HG03520 (cell line): Measurements from ENCODE around the gene SPAG9.

ENCODE experiments used
- ATAC-seq: cut with Tn5 transposase; IDR thresholded peaks from one replicate; pipeline ENCODE4 v1.9.1; 2021; ENCODE audit warnings: mild to moderate bottlenecking, moderate library complexity; ENCODE audit not compliant: unreplicated experiment

SPAG9 gene

GRCh38 chr17:50955667-50956120 lies 165.0 kb downstream of the SPAG9 start:
- no peak for ATAC-seq

- ATAC-seq, result no peak
Observed at GRCh38 chr17:50955160-50955559, 165.5 kb downstream of the SPAG9 start.

GRCh38 chr17:50954641-50955121 lies 166.0 kb downstream of the SPAG9 start:
- no peak for ATAC-seq

DNA sequence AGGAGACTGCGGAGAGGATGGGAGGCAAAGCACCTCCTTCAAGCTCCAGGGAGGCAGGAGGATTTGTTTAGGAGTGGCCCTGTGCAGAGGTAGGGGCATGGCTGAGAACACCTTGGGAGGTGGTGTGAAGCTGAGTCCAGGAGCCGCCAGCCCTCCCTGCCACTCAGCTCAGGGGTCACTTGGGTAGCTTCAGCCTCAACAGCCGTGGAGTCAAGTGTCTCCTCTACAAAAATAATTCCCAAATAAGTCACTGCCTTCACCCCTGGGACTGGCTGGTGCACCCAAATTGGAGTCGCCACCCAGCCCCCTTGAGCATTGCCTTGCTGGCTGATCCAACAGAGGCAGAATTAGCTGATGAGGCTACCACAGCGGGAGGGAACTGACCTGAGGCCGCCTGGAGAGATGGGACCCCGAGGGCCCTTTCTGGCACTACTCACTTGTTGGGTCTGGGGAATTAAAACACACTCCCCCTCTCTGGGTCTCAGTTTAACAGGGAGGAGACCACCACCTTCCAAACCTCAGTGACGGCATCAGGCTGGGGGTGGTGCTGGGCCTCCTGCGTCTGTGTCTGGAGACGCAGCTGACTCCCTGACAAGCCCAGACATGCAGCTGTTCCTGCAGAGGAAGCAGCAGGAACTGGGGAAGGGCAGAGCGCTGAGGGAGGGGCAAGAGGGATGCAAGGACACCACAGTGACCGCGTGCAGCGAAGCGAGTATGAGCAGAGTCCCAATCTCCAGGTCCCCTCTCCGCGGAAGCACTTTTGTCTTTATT lies 166.7 kb downstream of the SPAG9 start:
- ATAC-seq, result no peak

DNA sequence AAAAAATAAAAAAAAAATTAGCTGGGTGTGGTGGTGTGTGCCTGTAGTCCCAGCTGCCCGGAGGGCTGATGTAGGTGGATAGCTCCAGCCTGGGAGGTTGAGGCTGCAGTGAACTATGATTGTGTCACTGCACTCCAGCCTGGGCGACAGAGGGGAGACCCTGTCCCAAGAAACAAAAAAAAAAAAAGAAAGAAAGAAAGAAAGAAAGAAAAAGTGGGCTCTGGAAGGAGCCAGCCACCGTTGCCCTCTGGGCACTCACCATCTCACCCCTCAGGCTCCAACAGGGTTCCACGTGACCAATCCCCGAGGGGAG lies 167.2 kb downstream of the SPAG9 start:
- ATAC-seq, result no peak

- no peak for ATAC-seq
Observed at GRCh38 chr17:50952889-50953288, 167.8 kb downstream of the SPAG9 start.

- ATAC-seq, result no peak
Observed at GRCh38 chr17:50952013-50952412, 168.7 kb downstream of the SPAG9 start.

DNA sequence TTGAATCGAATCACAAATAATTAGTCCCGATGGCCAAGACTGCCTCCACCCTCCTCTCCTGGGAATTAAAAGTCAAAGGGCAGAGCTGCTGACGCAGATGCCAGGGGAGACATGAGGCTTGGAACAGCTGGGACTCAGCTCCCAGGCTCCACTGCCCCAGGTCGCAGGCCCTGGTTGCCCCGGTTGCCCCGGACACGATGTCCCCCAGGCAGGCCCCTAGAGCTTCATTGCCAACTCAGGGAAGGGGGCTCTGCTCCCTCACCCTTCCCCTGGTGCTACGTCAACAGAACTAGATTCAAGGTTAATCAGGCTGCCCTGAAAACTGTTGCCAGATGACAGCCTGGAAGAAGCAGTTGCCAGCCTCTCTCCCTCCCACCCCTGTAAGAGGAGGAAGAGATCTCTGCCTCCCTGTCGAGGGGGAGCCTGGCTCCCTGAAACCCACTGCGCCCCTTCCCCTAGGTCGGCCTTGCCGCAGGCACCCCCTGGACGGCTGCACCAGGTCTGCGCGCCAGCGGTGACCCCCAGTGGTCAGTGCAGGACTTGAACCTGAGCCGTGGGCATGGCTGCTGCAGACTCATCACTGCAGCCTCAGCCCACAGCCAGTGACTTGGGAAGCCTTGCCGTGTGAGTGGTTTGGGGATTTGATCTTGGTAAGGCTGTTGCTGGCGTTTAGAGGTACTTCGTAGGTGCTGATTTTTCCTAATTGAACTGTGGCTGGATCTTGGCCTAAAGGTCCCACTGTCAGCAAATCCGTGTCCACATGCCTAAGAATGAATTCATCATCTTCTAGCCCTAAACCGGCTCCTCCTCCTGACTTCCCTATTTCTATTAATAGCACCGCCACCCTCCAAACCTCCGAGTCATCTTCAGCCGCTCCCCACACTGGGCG lies 170.4 kb downstream of the SPAG9 start:
- no peak for ATAC-seq

DNA sequence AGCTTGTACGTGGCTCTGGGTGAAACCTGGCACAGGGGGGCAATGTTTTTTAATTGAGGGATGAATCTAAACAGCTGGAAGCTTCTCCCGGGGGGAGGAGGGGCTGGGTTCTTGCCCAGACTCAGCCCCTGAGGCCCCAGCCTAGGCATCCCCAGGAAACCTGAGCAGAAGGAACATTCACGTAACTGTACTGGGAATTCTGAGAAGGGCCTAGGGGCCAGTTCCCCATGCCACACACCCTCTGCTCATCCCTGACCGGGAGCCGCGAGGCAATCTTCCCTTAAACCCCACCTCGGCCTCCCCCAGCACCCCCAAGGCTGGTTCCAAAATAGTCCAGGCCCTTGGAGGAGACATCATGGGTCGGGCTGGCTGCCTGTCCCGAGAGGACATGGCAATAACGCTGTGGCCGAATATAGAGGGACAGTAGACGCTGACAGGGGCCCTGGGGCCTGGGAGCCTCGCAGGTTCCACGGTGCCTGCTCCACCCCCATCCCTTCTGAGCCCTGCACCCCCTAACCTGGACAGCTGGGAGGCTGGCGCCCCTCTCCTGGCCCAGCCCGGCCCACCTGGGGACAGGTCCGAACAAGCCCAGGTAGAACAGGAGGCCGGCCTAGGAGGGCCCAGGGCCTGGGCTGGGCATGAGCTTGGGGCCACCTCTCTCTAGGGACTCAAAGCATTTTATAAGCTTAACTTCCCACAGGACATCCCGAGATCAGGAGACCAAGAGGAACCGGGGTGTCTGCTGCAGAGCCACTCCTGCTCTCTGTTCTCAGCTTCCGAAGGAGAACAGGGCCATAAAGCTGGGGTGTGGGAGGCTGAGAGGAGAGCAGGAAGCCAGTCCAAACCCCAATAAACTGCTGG lies 171.3 kb downstream of the SPAG9 start:
- no peak for ATAC-seq

GRCh38 chr17:50948711-50949110 lies 172.0 kb downstream of the SPAG9 start:
- no peak for ATAC-seq

DNA sequence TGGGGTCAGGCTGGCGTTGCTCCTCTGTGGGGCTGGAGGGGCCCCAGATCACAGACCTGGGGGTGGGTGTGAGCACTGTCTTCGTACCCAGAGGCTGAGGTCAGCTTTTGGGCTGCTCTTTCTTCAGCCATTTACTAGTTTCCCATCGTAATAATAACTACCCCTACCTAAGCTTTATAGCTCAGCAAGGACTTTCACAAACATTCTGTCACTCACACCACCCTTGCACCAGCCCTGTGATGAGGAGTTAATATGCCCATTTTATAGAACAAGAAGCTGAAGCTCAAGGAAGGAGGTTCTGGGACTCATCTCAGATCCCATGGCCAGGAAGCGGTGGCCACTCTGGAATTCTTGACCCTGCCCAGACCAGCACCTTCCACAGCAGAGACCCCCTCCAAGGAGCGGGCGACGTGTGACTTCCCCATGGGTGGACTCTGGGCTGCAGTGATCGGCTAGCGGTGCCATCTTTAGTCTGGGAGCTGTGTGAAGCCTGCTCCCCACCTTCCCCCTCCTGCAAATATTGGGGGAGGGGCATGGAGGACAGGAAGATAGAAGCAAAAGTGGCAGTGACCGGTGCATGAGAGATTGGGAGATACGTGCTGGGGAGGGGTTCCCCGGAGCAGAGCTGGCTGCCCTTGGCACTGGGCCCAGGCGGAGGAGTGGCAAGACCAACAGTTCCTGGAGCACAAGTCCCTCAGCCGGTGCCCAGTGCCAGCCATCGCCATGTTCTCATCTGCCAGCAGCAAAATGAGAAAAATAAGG lies 172.7 kb downstream of the SPAG9 start:
- no peak for ATAC-seq

- ATAC-seq, result no peak
Observed at GRCh38 chr17:50946891-50947781, 173.5 kb downstream of the SPAG9 start.

DNA sequence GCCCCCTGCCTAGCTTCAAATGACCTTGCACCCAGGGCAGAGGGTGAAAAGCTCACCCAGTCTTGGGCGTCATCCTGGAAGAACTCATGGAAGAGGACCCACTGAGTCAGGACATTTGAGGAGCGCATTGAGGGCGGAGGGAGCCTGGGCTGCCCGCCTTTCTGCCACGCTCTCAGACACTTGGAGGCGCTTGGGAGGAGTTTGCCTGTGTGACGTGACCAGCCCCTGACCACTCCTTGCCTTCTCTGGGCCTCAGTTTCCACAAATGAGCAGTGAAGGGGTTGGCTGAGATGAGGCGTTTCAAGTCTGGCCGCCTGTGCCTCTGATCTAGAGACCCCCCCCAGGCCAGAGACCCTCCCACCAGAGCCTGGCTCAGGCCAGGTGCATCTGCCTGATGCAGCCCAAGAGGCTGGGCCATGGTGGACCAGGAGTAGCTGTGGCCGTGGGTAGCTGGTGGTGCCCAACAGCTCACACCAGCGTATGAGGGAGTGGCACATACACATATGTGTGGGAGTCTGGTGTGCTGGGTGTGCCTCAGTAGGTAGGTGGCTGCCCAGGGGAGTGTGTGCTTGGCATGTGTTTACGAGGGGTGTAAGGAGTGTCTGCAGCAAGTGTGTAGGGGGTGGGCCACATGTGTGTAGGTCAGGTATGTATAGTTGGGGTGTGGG lies 174.3 kb downstream of the SPAG9 start:
- no peak for ATAC-seq

GRCh38 chr17:50945779-50946222 lies 174.9 kb downstream of the SPAG9 start:
- no peak for ATAC-seq

GRCh38 chr17:50944902-50945720 lies 175.6 kb downstream of the SPAG9 start:
- ATAC-seq, result no peak

GRCh38 chr17:50944054-50944901 lies 176.4 kb downstream of the SPAG9 start:
- no peak for ATAC-seq

DNA sequence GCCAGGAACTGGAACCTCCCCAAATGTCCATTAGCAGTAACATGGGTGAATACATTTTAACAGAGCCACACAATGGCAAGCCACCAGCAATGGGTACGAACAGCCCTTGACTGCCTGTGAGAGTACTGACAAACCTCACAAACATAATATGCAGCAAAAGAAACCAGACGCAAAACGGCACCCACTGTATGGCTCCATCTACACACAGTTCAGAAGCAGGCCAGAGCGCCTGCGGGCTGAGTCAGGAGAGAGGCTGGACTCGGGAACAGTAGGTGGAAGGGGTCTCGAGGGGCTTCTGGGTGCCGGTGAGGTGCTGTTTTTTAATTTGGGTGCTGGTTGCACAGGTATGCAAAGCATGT lies 177.1 kb downstream of the SPAG9 start:
- no peak for ATAC-seq
